ENCODE measurements around the gene IMMP2L.
A peak's percentile ranks its signal among the peaks of the same experiment; 100 is the strongest.

The IMMP2L gene

DNA sequence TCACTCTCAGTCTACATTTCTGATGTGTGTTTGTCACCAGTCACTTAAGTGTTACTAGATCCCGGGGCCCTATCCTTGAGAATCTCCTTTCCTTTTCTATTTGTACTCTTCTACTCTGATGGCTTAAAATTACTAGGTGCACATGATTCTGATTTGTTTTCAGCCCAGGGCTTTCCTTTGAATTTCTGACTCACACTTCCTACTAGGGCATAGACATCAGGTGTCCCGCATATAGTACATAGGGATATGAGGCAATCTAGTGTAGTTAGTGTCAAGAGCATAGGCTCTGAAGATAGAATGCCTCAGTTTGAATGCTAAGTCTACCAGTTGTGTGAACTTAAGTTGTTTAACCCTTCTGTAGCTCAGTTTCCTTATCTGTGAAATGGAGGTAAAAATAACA lies 520.7 kb downstream of the IMMP2L start:
- no peak for DNase-seq (ENCODE audit: low read depth, low spot score)

DNA sequence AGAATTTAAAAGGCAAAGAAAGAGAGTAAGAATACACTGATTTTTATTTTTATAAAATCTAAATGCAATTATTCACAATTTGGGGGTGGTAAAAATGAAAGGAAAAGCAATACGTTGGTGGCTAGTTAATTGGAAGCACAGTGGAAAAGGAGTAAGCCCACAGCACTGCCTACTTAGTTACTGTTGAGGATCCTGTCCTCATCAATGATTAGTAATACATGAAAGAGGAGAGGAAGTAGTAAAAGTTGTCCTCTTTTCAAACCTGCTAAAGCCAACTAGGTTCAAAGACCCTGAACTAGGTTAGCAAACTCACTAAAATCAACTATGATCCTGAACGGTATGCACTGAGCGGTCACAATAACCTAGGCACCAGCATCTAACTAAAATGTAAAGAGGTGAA lies 524.1 kb downstream of the IMMP2L start:
- DNase-seq (ENCODE audit: low read depth, low spot score), result no peak

DNA sequence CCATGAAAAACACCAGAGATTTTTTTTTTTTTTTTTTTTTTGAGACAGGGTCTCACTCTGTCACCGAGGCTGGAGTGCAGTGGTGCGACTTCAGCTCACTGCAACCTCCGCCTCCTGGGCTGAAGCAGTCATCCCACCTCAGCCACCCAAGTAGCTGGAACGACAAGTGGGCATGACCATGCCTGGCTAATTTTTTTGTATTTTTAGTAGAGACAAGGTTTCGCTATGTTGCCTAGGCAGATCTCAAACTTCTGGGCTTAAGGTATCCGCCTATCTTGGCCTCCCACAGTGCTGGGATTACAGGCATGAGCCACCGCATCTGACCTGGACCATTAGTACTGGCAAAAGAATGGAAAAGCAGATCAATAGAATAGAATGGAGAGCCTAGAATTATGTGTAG lies 530.4 kb downstream of the IMMP2L start:
- DNase-seq (ENCODE audit: low read depth, low spot score), result no peak

DNA sequence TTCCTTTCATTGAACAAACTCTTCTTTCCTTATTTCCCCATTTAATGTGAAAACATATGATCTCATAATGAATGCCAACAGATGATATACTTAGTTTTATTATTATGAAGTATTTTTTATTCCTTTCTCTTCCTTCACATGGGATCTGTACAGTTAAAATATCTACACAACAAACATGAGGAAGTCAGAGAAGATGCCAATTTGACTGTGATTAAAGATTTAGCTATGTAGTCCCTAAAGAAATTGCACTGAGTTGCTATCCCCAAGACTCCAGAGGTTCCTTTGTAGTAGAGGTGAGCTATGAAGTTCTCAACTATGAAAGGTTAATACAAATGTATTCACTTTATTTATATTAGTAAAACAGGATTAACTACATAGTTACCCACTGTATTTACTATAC lies 532.0 kb downstream of the IMMP2L start:
- DNase-seq (ENCODE audit: low read depth, low spot score), result no peak

DNA sequence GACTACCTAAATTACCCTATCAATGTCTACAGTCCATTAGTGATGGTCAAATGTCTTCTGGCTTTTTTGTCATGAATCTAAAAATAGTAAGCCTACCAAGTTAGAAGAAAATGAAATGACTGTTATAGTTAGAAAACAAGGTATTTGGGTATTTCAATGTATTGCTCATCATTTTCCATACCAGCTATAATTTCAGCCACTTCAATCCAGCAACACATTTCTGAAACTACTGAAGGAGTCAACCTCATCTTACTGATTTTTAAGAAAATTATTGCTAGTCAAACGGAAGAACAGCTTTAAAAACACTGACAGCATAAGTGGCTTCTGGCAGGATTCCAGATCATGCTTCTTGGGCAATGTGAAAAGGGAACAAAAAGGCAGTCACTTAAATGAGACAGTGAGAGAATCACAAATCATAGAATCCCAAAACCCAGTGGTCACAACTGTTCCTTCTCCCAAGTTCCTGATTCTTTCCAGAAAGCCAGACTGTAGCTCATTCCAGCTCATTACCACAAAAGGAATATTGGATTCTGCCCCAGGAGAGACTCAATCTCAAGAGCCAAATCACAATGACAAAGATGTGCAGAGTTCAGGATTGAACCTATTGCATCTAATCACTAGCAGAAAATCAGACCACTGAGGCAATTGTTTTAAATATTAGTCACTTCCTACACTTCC lies 532.6 kb downstream of the IMMP2L start:
- DNase-seq (ENCODE audit: low read depth, low spot score), result peak; percentile 23

DNA sequence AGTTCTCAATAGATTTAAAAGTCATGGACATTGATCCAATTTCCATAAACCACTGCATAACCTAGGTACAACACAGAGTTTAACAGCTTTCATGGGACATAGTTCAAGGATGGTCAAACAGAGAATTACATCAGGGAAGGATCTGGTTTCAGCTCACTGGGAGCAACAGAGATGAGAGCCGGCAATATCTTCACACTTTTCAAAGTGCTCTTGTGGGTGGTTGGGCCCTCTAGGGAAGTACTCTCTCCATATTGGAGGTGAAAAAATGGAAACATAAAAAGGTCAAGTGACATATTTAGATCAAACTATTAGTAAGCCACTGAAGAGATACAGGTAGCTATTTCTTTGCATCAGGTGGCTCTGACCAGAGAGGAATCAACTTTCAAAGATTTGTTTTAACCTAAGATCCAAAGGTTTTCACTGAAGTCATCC lies 533.1 kb downstream of the IMMP2L start:
- no peak for DNase-seq (ENCODE audit: low read depth, low spot score)

DNA sequence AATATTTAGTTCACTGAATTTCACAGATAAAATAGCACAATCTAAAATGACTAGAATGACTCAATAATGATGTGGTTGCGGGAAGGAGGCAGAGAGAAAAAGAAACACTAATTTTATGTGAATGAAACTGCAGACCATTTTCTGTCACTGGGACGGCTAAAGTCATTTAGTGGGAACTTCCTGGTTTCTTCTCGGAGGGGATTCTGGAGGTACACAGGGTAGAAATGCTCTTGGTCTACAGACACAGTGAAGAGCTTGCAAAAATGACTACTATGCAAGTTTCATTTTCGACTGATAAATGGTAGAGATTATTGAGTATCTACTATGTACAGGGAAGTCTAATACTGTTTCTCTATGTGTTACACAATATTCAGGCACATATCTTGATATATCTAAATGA lies 534.9 kb downstream of the IMMP2L start:
- no peak for DNase-seq (ENCODE audit: low read depth, low spot score)

DNA sequence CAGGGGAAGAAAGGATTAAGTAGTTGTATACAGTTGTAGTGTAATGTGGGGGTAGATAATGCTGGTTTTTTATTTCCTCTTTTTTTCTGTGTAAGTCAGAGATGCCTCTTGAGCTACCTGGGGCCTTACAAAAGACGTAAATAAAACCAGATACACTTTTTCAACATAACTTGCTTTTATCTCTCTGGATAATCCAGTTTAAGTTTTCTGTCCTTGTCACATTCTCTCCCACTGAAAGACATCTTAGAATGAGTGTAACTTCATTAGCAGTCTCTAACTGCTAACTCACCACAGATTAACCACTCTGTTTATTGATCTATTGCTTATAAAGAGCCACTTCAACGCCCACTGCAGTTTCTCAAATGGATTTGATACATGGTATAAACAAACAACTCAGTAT lies 535.5 kb downstream of the IMMP2L start:
- DNase-seq (ENCODE audit: low read depth, low spot score), result no peak

DNA sequence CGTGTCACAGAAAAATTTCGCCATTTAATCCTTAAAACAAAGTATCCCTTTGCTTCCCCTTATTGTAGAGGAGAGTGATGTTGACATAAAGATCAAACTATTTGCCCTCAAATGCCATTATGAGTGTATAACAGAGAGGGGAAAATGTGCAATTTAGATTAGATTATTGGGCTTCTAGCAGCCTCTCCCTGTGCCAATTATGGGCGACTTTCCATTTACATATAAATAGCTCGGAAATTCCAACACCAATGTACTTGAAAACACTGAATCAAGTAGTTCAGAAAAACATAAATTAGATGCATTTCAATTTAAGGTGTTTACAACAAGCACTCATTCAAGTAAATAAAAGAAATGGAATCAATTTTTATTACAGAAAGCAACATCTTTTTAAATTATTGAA lies 535.9 kb downstream of the IMMP2L start:
- no peak for DNase-seq (ENCODE audit: low read depth, low spot score)

DNA sequence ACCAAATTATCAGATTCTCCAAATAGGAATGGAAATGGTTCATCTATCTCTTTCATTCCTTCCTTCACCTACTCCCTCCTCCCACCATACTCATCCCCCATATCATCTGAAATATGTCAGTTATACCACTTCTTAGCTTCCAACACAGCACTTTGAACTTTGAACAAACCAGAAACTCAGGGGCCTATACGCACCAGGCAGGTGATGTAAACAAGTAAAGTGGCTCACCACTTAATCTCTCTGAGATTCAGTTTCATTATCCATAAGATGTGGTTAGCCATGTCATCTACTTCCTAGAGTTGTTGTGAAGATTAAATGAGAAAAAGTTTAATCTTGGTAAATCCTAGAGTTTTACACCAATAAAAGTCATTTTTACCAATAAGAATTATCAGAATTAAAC lies 537.3 kb downstream of the IMMP2L start:
- DNase-seq (ENCODE audit: low read depth, low spot score), result no peak

DNA sequence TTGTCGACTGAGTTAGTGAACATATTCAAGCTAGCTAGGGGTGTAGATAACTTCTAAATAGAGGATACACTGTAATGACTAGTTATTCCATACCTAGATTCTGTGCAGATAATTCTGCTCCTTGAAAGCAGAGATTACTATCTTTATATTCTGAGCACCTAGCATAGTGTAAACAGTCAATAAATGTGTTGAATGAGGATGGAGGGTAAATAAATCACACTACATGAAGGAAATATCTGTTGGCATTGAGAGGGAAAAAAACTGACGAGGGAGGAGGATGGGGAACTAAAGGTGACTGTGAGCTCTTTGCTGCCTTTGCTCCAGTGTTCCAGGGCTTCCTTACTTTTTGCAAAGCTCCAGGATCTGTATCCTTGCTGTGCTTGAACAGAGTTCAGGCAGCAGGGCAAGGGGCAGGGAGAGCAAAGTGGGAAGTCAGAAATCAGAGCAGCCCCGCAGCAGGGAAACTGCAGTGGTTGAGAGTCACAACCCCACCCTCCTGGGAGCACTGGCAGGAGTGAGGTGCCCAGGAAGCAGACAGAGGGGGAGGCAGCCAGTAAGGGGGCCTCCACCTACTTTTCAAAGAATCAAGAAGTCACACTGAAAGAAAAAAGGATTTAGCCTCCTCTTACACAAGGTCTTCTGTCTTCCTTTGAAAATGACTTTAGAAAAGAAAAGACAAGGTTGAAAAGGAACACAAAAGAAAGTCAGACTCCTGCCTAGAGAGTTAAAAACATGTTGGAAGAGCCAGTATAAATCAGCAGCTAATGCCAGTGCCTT lies 543.1 kb downstream of the IMMP2L start:
- no peak for DNase-seq (ENCODE audit: low read depth, low spot score)

DNA sequence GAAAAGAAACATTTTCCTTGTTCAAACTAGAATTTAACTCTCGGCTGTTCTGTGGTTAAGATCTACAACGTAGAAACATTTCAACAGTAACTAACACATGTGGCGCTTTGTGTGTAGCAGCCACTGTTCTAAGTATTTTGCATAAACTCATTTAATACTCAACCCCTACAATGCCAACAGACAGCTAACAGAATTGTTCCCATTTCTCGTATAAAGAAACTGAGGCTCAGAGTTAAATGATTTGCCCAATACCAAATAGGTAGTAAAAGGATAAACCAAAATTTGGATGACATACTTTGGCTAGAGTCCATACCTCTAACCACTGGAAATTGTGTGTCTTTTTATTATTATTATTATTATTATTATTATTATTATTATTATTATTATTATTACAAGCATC lies 543.8 kb downstream of the IMMP2L start:
- no peak for DNase-seq (ENCODE audit: low read depth, low spot score)

DNA sequence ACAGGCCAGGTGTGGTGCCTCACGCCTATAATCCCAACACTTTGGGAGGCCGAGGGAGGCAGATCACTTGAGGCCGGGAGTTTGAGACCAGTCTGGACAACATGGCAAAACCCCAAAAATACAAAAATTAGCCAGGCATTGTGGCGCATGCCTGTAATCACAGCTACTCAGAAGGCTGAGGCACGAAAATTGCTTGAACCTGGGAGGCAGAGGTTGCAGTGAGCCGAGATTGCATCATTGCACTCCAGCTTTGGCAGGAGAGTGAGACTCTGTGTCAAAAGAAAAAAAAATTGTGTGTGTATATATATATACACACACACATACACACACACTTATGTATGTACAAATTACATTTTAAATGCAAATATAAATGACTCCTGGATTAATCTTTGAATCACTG lies 548.2 kb downstream of the IMMP2L start:
- DNase-seq (ENCODE audit: low read depth, low spot score), result no peak

DNA sequence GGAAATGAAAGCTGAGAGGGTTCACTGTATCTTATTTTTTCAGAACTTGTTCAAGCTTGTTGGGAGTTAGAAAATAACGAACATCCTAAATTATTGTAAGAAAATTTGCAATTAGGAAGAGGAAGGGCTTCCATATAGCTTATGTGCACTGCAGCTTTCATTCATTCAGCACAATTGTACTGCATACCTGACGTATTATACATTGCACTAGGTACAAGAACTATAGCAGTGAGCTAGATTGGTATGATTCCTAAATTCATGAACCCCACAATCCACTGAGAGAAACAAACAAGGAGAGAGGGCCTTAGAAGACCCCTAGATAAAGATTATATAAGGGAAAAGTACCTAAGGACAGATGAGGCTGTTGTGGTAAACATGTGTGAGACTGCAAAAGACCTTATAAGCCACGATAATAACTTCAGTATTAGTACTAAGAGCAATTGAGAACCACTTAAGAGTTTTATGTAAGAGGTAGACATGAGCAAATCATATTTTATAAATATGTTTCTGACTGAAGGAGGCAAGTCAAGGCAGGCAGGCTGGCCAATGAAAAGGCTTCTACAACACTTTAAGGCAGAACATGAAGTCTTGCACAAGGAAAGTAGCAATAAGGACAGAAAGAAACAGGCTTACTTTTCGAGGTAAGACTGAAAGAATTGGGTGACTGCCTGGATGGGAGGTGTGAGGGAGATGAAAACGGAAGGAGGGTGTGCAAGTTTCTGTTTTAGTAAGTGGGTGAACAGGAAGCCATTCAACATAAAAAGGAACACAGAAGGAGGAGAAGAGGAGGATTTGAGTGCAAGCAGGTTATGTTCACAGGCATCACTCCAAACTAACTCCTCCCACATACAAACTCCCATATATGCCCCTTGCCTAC lies 549.3 kb downstream of the IMMP2L start:
- DNase-seq (ENCODE audit: low read depth, low spot score), result no peak

DNA sequence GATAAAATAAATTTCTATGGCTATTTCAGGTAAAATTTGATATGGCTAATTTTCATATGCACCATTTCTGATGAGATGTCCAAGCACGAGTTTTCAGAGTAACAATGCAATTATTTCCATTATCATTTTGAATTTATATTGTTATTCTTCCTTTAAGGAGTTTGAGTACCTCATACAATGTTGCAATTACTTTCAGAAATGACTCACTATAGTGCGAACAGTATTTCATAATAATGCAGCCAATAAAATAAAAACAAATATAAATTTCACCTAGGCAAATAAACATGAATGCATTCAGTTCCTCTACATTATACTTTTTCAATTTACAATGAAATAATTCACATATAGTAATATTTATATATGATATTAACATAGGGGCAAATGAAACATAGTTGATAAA lies 550.1 kb downstream of the IMMP2L start:
- DNase-seq (ENCODE audit: low read depth, low spot score), result no peak

DNA sequence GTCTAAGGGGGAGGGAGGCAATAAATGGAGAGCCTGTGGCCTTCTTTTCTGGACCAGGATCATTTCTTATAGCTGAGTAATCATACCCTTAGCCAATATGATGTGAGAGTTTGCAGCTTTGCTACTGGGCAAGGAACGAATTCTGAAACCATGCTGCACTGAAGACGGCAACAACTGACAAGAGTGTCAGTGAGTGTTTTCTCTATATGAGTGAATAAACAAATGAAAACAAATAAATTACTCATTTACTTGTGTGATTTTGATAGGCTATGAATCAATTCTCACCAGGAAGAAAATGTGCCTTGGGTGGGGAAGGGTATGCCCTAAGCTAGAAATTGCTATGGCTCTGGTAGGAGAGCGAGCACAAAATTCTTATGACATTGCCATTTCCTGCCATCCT lies 550.8 kb downstream of the IMMP2L start:
- DNase-seq (ENCODE audit: low read depth, low spot score), result no peak

DNA sequence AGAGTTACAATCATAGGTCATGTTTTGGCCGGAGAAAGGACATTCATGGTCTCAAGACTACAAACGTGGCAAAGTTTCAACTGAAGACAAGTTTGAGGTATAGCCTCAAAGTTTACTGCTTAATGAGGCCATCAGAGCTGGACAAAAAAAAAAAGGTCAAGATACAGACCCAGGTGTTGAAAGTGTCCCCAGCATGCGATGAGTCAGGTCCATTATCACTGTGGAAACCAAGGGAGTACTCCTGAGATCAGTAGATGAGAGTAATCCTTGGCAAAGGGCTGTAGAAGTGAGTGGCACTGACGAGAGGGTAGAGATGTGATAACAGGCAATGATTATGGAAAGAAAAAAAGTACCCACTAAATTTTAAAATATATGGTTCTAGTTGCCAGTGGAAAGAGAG lies 551.5 kb downstream of the IMMP2L start:
- no peak for DNase-seq (ENCODE audit: low read depth, low spot score)

DNA sequence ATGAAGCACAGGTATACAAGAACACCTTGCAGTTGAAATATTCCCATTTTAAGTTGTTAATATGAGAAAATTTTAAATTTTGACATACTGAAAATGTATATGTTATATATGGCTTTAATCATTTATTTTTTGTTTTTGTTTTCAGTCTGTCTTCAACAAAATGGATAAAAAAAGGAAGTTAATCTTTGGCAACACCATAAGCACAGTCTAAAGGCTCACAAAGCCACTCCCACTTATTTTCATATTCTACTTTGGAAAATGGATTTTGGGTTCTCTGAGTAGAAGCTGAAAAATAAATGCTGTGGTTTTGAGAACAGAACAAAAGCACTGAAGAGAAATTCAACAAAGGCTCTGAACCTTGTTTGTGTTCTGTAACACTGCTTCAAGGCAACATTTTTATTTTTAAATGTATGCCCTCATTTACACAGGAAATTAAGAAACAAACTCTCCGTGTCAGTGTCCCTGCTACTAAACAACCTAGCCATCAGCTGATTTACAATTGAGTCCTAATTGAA lies 552.7 kb downstream of the IMMP2L start:
- no peak for DNase-seq (ENCODE audit: low read depth, low spot score)

DNA sequence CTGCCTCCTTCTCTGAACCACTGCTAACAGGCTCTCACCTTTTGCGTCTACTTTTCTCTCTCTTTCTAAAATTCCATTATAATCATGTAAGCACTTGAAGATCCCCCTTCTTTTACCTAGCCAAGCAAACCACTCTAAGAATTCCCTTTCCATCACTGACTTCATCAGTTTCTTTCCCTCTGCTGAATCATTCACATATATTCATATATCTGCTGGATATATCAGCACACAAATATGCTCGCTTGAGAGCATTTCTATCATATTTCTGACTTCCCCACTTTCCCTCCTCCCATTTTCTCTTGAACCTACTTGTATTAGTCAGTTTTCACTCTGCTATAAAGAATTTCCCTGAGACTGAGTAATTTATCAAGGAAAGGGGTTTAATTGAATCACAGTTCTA lies 555.6 kb downstream of the IMMP2L start:
- DNase-seq (ENCODE audit: low read depth, low spot score), result no peak

DNA sequence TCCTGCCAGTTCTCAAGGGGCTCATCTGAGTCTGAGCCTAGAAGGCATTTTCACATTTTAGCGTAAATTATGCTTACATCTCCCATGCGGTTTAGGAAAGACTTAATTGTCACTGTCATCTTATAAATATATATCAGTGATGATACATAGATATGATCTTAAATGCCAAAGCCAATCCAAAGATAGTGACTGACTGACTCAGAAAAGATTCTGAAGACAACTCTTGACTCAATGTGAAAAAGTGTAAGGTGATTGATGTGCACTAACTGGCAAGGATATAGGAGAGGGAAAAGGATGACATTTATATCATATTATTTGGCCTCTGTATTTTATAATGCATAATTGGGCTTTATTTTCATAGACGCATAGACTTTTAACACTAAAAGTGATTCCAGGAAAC lies 556.3 kb downstream of the IMMP2L start:
- DNase-seq (ENCODE audit: low read depth, low spot score), result no peak

DNA sequence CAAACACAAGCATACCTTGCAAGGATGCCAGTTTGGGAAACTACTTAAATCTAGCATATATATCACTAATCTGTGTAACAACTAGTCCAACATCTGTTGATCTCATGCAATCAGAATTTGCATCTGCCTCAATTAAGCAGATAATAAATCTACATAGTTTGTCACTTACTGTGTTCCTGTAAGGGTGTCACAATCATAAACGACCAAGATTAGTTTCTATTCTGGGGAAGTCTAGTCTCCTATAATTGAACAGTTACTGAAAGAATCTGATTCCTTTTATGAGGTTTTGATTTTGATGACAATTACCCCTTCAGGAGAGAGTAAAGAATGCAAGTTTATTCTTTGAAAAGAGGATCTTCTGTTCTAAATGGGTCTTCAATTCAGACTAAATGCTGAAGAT lies 556.8 kb downstream of the IMMP2L start:
- no peak for DNase-seq (ENCODE audit: low read depth, low spot score)

DNA sequence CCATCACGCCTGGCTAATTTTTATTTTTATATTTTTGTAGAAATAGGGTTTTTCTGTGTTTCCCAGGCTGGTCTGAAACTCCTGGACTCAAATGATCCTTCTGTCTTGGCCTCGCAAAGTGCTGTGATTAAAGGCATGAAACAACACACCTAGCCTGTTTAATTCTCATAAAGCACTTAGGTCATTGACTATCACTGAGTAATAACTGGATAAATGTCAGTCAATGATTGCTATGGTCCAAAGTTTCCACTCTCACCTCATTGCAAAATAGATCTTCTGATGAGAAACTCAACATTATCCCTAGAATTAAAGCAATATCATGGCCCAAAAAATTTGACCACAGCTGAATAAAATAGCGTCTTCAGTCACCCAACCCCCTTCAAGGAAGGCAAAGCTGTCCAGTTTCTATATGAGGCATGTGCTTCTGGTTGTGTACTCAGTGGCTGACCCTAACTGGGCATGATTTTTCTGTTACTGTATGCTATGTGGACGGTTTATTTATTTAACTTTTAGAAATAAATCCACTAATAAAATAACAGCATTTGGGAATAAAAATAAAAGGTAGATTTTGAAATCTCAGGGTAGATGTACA lies 557.9 kb downstream of the IMMP2L start:
- no peak for DNase-seq (ENCODE audit: low read depth, low spot score)

Data from smooth muscle cell of the brain vasculature (primary cell).